K562 (cell line): ENCODE data around the gene ATP2A3. TPM values are rescaled to one million over a fixed set of nuclear protein-coding genes. Genes with fewer than 3 reads are reported as not detected.

ENCODE experiments used
- ATAC-seq: fragments of 200-7000 bp; cut with Tn5 transposase; 3 replicates; pipeline ENCODE4 v1.9.1; 2020; ENCODE audit warnings: moderate library complexity
- BruUV-seq: library from RNA; stranded (reverse); fragments of 400-500 nt; replicated peaks from 2 replicates; lab custom pipeline; 2021; lab: Mats Ljungman, UMichigan
- CTCF ChIA-PET: fragments of 300-600 bp; formaldehyde crosslinking; extraction: SDS; loops from one replicate; lab custom pipeline; 2021; ENCODE audit warnings: low intra/inter-chr PET ratio; lab: Yijun Ruan, JAX
- POLR2A ChIA-PET: fragments of 300-600, 350-650 bp; sonication (Branson Sonifier 250); formaldehyde crosslinking; extraction: SDS; loops from one replicate; lab custom pipeline; 2021; ENCODE audit warnings: antibody characterized with exemption, inconsistent platforms; lab: Yijun Ruan, JAX
- DNase-seq, 4 experiments: peaks; one replicate each; pipeline versions ENCODE4 v3.0.0 to v3.0.0-alpha.2; 2011 to 2018; ENCODE audit warnings: low spot score in 3 of 4, mixed read lengths in 3 of 4; ENCODE audit errors: extremely low read depth in 1 of 4
- FAIRE-seq: peaks from 2 replicates; lab custom pipeline; 2011; peaks lifted over from hg19 to GRCh38; lab: Jason Lieb, UNC
- H2AFZ ChIP-seq: 2 replicates; pipeline ENCODE4 v1.6.0; 2011; ENCODE audit warnings: low read depth, low read length, control low read depth, inconsistent platforms
- H3K27ac ChIP-seq: fragments of 200-600 bp; 3 replicates; pipeline ENCODE4 v1.8.0; 2011; ENCODE audit warnings: low read depth, mild to moderate bottlenecking, control low read depth, inconsistent platforms, low read length, moderate library complexity, mixed read lengths; ENCODE audit errors: extremely low read depth
- H3K27me3 ChIP-seq, 2 experiments: fragments of 300-600 bp in 1 of 2; 2 replicates in 1 of 2; 3 replicates in 1 of 2; pipeline versions ENCODE4 v1.6.0 to v1.8.0; 2011; ENCODE audit warnings: inconsistent platforms in 2 of 2, low read length in 2 of 2, mild to moderate bottlenecking in 1 of 2, mixed read lengths in 1 of 2, moderate library complexity in 1 of 2; ENCODE audit not compliant: control insufficient read depth in 2 of 2, insufficient read depth in 2 of 2
- H3K36me3 ChIP-seq: fragments of 300-600 bp; 3 replicates; pipeline ENCODE4 v1.8.0; 2011; ENCODE audit warnings: mild to moderate bottlenecking, low read length, inconsistent platforms; ENCODE audit not compliant: control insufficient read depth, insufficient read depth
- H3K4me1 ChIP-seq, 2 experiments: fragments of 200-600 bp in 1 of 2; replicated peaks in 1 of 2; 2 replicates in 1 of 2; 3 replicates in 1 of 2; pipeline versions ENCODE4 v1.5.1 to v1.8.0; 2011; ENCODE audit warnings: inconsistent platforms in 2 of 2, low read length in 2 of 2, mild to moderate bottlenecking in 1 of 2, mixed read lengths in 1 of 2, moderate library complexity in 1 of 2; ENCODE audit not compliant: control insufficient read depth in 2 of 2, insufficient read depth in 2 of 2
- H3K4me2 ChIP-seq: 2 replicates; pipeline ENCODE4 v1.6.1; 2011; ENCODE audit warnings: low read length, control low read depth, inconsistent platforms, mixed read lengths; ENCODE audit not compliant: insufficient read depth
- H3K4me3 ChIP-seq: fragments of 200-600 bp; sonication (generic), shearing (Covaris generic); 2 replicates; pipeline ENCODE4 v1.5.1; 2016; ENCODE audit warnings: control low read depth, inconsistent platforms
- H3K79me2 ChIP-seq: fragments of 200-600 bp; 3 replicates; pipeline ENCODE4 v1.8.0; 2011; ENCODE audit warnings: low read length, inconsistent platforms; ENCODE audit not compliant: control insufficient read depth, insufficient read depth
- H3K9ac ChIP-seq, 2 experiments: 2 replicates each; pipeline versions ENCODE4 v1.6.0 to v1.6.1; 2011; ENCODE audit warnings: low read depth in 2 of 2, low read length in 2 of 2, control low read depth in 1 of 2, inconsistent platforms in 1 of 2, mild to moderate bottlenecking in 1 of 2, mixed read lengths in 1 of 2; ENCODE audit not compliant: insufficient read depth in 1 of 2
- H3K9me1 ChIP-seq: one replicate; pipeline ENCODE4 v1.6.0; 2011; ENCODE audit warnings: inconsistent platforms, mild to moderate bottlenecking, low read length, moderate library complexity; ENCODE audit not compliant: control insufficient read depth, insufficient read depth
- H3K9me3 ChIP-seq: replicated peaks from 2 replicates; pipeline ENCODE4 v1.5.1; 2011; ENCODE audit warnings: low read depth, low read length, inconsistent platforms; ENCODE audit not compliant: control insufficient read depth, insufficient read depth
- H4K20me1 ChIP-seq: replicated peaks from 2 replicates; pipeline ENCODE4 v1.6.1; 2011; ENCODE audit warnings: low read length, inconsistent platforms, mixed read lengths; ENCODE audit not compliant: control insufficient read depth, insufficient read depth
- ATF3 ChIP-seq, 2 experiments: fragments of 450-650 bp in 1 of 2; sonication (generic) in 1 of 2; formaldehyde crosslinking in 1 of 2; IDR thresholded peaks in 1 of 2; conservative IDR thresholded peaks in 1 of 2; 2 replicates each; pipeline versions ENCODE4 v1.6.1 to v1.8.1; 2016 to 2023; ENCODE audit warnings: mild to moderate bottlenecking in 2 of 2, moderate library complexity in 2 of 2, inconsistent platforms in 1 of 2, missing genetic modification reagents in 1 of 2
- EGR1 ChIP-seq: fragments of 450-650 bp; conservative IDR thresholded peaks from 2 replicates; pipeline ENCODE4 v1.6.1; 2017; ENCODE audit warnings: mild to moderate bottlenecking
- FOXJ3 ChIP-seq: sonication (generic); formaldehyde crosslinking; IDR thresholded peaks from 2 replicates; pipeline ENCODE4 v1.4.0; 2020; ENCODE audit warnings: mild to moderate bottlenecking, missing genetic modification reagents
- NFE2 ChIP-seq: IDR thresholded peaks from 2 replicates; pipeline ENCODE4 v1.6.1; 2014; ENCODE audit warnings: antibody characterized with exemption, low read depth
- TRIM28 ChIP-seq: fragments of 450-650 bp; IDR thresholded peaks from 2 replicates; pipeline ENCODE4 v1.6.1; 2017
- ZBTB7A ChIP-seq: IDR thresholded peaks from 2 replicates; pipeline ENCODE4 v1.6.1; 2011; ENCODE audit warnings: low read depth, mild to moderate bottlenecking, low read length, moderate library complexity, borderline replicate concordance; ENCODE audit not compliant: control insufficient read depth
- ZNF592 ChIP-seq: fragments of 450-650 bp; IDR thresholded peaks from 2 replicates; pipeline ENCODE4 v1.6.1; 2017; ENCODE audit warnings: antibody characterized with exemption, mild to moderate bottlenecking
- WGBS: fragments of 100-300 bp; shearing (Covaris generic); methylation state at CpG from one replicate; pipeline ENCODE4 v1.1.6; 2016; ENCODE audit warnings: low coverage, mixed read lengths; ENCODE audit not compliant: insufficient coverage; ENCODE audit errors: missing lambda C conversion rate; 5-methylcytosine and 5-hydroxymethylcytosine counted together
- in situ Hi-C: fragments of 300-500 bp; cut with MboI; formaldehyde crosslinking; loops from 4 replicates; pipeline ENCODE4 v1.15.0; 2018; ENCODE audit warnings: inconsistent platforms, mixed read lengths
- intact Hi-C: fragments of 100-400 bp; cut with micrococcal nuclease; formaldehyde crosslinking; loops from 2 replicates; pipeline ENCODE4 v1.14.2; 2022
- polyA plus RNA-seq, 8 experiments: library from polyadenylated mRNA; depleted of rRNA in 4 of 8; stranded (reverse) in 5 of 8; unstranded in 3 of 8; fragments of >200 nt; fragmentation: Nextera tagmentation in 2 of 8; fragmentation: Illumina TruSeq in 1 of 8; extraction: Ambion mirVana in 2 of 8; extraction: Trizol in 1 of 8; gene quantifications; 2 replicates each; pipeline versions ENCODE4 v1.2.1 to v1.2.3, GENCODE V29; 2011 to 2014; ENCODE audit warnings: inconsistent platforms in 1 of 8, missing spikeins in 1 of 8
- total RNA-seq, 7 experiments: library from RNA; depleted of rRNA in 6 of 7; stranded (reverse); fragments of >200 nt in 6 of 7; fragmentation: Illumina TruSeq in 2 of 7; extraction: Trizol in 2 of 7; gene quantifications; 2 replicates each; pipeline versions ENCODE4 v1.2.1 to v1.2.3, GENCODE V29; 2011 to 2021; ENCODE audit warnings: low replicate concordance in 1 of 7

The ATP2A3 gene
- total and polyA plus RNA-seq, 9 of the 15 experiments (the other 6 are each of a cell fraction or from before 2014, with no cell fraction given): 0.65 to 103 (median 31.3) TPM

- ATAC-seq (no peak), DNase-seq (peak in 3 of 4 experiments; percentile 21 to 30 (median 24)), FAIRE-seq (no peak)
- Histone ChIP-seq H3K4me3 (no peak overlapping the region), H3K4me1 (peaks cover 33 to 75% of the 10 kb centered on the region in 2 experiments), H2AFZ (no peak overlapping the region), H3K36me3 (no peaks in the 10 kb centered on the region), H3K9me3 (no peaks in the 10 kb centered on the region), H3K27ac (no peak overlapping the region; the same call in 2 of the 3 replicates), H3K9ac (peak overlapping the region in 1 of 2 experiments; percentile 92; a peak in 3 of 4 replicates), H4K20me1 (no peaks in the 10 kb centered on the region), H3K9me1 (no peaks in the 10 kb centered on the region), H3K4me2 (no peak overlapping the region), H3K27me3 (no peaks in the 10 kb centered on the region), H3K79me2 (peaks cover 36% of the 10 kb centered on the region)
- 53% methylated on average over 17 of the region's 22 CpGs for WGBS
- intact Hi-C loops: no loop called here
- ChIA-PET CTCF (no interaction called here), POLR2A (interaction anchor here (0.9 to 1.1 kb wide), 3 partner anchors 11 to 34 kb away, joined by 3 to 4 read pairs (median 3); no protein-coding TSS in a partner anchor)
- TF ChIP-seq ATF3 (IDR thresholded peaks at IDR 0.05) (peak; percentile 44; the same call in 1 of the 2 replicates), ATF3 (CRISPR knock-in tag; conservative IDR thresholded peaks at IDR 0.05) (no peak), ZBTB7A (0 out of 2 replicates have a peak, but pooled peaks have one; percentile 16), FOXJ3 (CRISPR knock-in tag) (no peak), TRIM28 (no peak), NFE2 (peak; percentile 47; the same call in 1 of the 2 replicates), ZNF592 (0 out of 2 replicates have a peak, but pooled peaks have one; percentile 15), EGR1 (peak; percentile 48; the same call in 1 of the 2 replicates)
- no TSS peak for BruUV-seq
- in situ Hi-C loops: no loop called here
Observed at GRCh38 chr17:3890082-3890877, 74.0 kb downstream of the ATP2A3 start.
